IPS-20b (cell line): ENCODE data around the gene TAPBP.
A peak's percentile ranks its signal among the peaks of the same experiment; 100 is the strongest.
"Not testable (repeated sequence)": the region's sequence is repeated elsewhere in the genome, so short reads cannot be mapped to it uniquely, and the experiment has no call there.

Experiments
- H3K27ac ChIP-seq: one replicate; pipeline ENCODE4 v1.5.1; 2013; ENCODE audit warnings: low read length
- H3K27me3 ChIP-seq: 2 replicates; pipeline ENCODE4 v1.6.1; 2013; ENCODE audit warnings: mild to moderate bottlenecking, low read length, inconsistent platforms; ENCODE audit not compliant: insufficient read depth
- H3K36me3 ChIP-seq: 2 replicates; pipeline ENCODE4 v1.6.1; 2013; ENCODE audit warnings: low read depth, mild to moderate bottlenecking, inconsistent platforms, low read length, moderate library complexity; ENCODE audit not compliant: insufficient read depth
- H3K4me1 ChIP-seq: 2 replicates; pipeline ENCODE4 v1.6.1; 2013; ENCODE audit warnings: mild to moderate bottlenecking, control low read depth, inconsistent platforms, low read length, moderate library complexity; ENCODE audit not compliant: insufficient read depth
- H3K4me3 ChIP-seq: 2 replicates; pipeline ENCODE4 v1.5.1; 2013; ENCODE audit warnings: mild to moderate bottlenecking, low read length, inconsistent platforms
- H3K9ac ChIP-seq: 2 replicates; pipeline ENCODE4 v1.6.1; 2013; ENCODE audit warnings: low read depth, mild to moderate bottlenecking, inconsistent platforms, low read length, moderate library complexity
- H3K9me3 ChIP-seq: 2 replicates; pipeline ENCODE4 v1.6.1; 2013; ENCODE audit warnings: mild to moderate bottlenecking, low read depth, low read length, inconsistent platforms; ENCODE audit not compliant: insufficient read depth

Gene TAPBP

GRCh38 chr6:33313709-33314514, at the start of gene TAPBP:
TAPBP (minus strand) TSS chr6:33314078; CDS start chr6:33314041, 37 bp downstream.
- Histone ChIP-seq H3K27me3 (peaks cover 9% of the 10 kb centered on the region), H3K9ac (peak within 1 kb of the TSS; percentile 80; the same call in 1 of the 2 replicates), H3K36me3 (peaks cover 11% of the 10 kb centered on the region), H3K4me3 (peak within 1 kb of the TSS; percentile 88), H3K4me1 (peaks cover 20% of the 10 kb centered on the region; the same call in 1 of the 2 replicates), H3K9me3 (no peaks in the 10 kb centered on the region), H3K27ac (no peak within 1 kb of the TSS)

- not testable (repeated sequence) for H3K9ac ChIP-seq, H3K36me3 ChIP-seq, H3K27me3 ChIP-seq, H3K9me3 ChIP-seq, H3K4me3 ChIP-seq, H3K4me1 ChIP-seq, H3K27ac ChIP-seq
Measured at GRCh38 chr6:33363486-33363885, 49.6 kb upstream of the TAPBP start.

- Histone ChIP-seq H3K27ac (no peak overlapping the region), H3K9me3 (no peaks in the 10 kb centered on the region), H3K4me1 (peaks cover 8% of the 10 kb centered on the region; the same call in 1 of the 2 replicates), H3K9ac (no peak overlapping the region), H3K4me3 (no peak overlapping the region), H3K27me3 (no peaks in the 10 kb centered on the region), H3K36me3 (no peaks in the 10 kb centered on the region)
Measured at GRCh38 chr6:33359331-33359730, 45.5 kb upstream of the TAPBP start.

- not testable (repeated sequence) for H3K36me3 ChIP-seq, H3K4me1 ChIP-seq, H3K27me3 ChIP-seq, H3K9me3 ChIP-seq, H3K9ac ChIP-seq, H3K27ac ChIP-seq, H3K4me3 ChIP-seq
Measured at GRCh38 chr6:33357160-33357871, 43.4 kb upstream of the TAPBP start.

- H3K9ac ChIP-seq = no peak overlapping the region
- no peak overlapping the region for H3K27ac ChIP-seq
- H3K4me1 ChIP-seq = peaks cover 5% of the 10 kb centered on the region; the same call in 1 of the 2 replicates
- H3K4me3 ChIP-seq = no peak overlapping the region
- no peaks in the 10 kb centered on the region for H3K27me3 ChIP-seq
- no peaks in the 10 kb centered on the region for H3K9me3 ChIP-seq
- no peaks in the 10 kb centered on the region for H3K36me3 ChIP-seq
Measured at GRCh38 chr6:33356295-33356694, 42.4 kb upstream of the TAPBP start.

GRCh38 chr6:33355860-33356259, 42.0 kb upstream of the TAPBP start:
- H3K4me3 ChIP-seq, H3K27ac ChIP-seq, H3K9me3 ChIP-seq, H3K36me3 ChIP-seq, H3K4me1 ChIP-seq, H3K27me3 ChIP-seq, H3K9ac ChIP-seq: not testable (repeated sequence)

GRCh38 chr6:33347816-33348215, 33.9 kb upstream of the TAPBP start:
- H3K4me3 ChIP-seq = no peak overlapping the region
- H3K9me3 ChIP-seq = no peaks in the 10 kb centered on the region
- no peaks in the 10 kb centered on the region for H3K27me3 ChIP-seq
- no peaks in the 10 kb centered on the region for H3K4me1 ChIP-seq
- no peaks in the 10 kb centered on the region for H3K36me3 ChIP-seq
- no peak overlapping the region for H3K27ac ChIP-seq
- H3K9ac ChIP-seq = no peak overlapping the region

GRCh38 chr6:33346972-33347371, 33.1 kb upstream of the TAPBP start:
- not testable (repeated sequence) for H3K9me3 ChIP-seq, H3K36me3 ChIP-seq, H3K27ac ChIP-seq, H3K9ac ChIP-seq, H3K27me3 ChIP-seq, H3K4me3 ChIP-seq, H3K4me1 ChIP-seq

- Histone ChIP-seq H3K36me3 (no peaks in the 10 kb centered on the region), H3K9me3 (no peaks in the 10 kb centered on the region), H3K4me1 (no peaks in the 10 kb centered on the region), H3K4me3 (no peak overlapping the region), H3K27me3 (no peaks in the 10 kb centered on the region), H3K27ac (no peak overlapping the region), H3K9ac (no peak overlapping the region)
Measured at GRCh38 chr6:33344701-33345697, 31.1 kb upstream of the TAPBP start.

GRCh38 chr6:33343953-33344611, 30.2 kb upstream of the TAPBP start:
- Histone ChIP-seq H3K27me3 (no peaks in the 10 kb centered on the region), H3K9ac (no peak overlapping the region), H3K4me1 (no peaks in the 10 kb centered on the region), H3K4me3 (no peak overlapping the region), H3K27ac (no peak overlapping the region), H3K9me3 (no peaks in the 10 kb centered on the region), H3K36me3 (no peaks in the 10 kb centered on the region)

- not testable (repeated sequence) for H3K4me3 ChIP-seq, H3K9ac ChIP-seq, H3K27ac ChIP-seq, H3K4me1 ChIP-seq, H3K36me3 ChIP-seq, H3K27me3 ChIP-seq, H3K9me3 ChIP-seq
Measured at GRCh38 chr6:33343606-33343952, 29.7 kb upstream of the TAPBP start.
